GM12878 (cell line): ENCODE measurements around the gene SFN. TPM values are rescaled to one million over a fixed set of nuclear protein-coding genes. Genes with fewer than 3 reads are reported as not detected.

Experiments
- ATAC-seq: fragments of 200-7000 bp; cut with Tn5 transposase; 3 replicates; pipeline ENCODE4 v1.9.1; 2020; ENCODE audit warnings: mild to moderate bottlenecking, moderate library complexity
- BruUV-seq: library from RNA; stranded (reverse); fragments of 400-500 nt; replicated peaks from 2 replicates; lab custom pipeline; 2021; lab: Mats Ljungman, UMichigan
- CTCF ChIA-PET: fragments of 300-600 bp; sonication (Branson Sonifier 250); formaldehyde crosslinking; extraction: SDS; loops from one replicate; lab custom pipeline; 2021; ENCODE audit warnings: inconsistent platforms; lab: Yijun Ruan, JAX
- POLR2A ChIA-PET: fragments of 350-600 bp; formaldehyde crosslinking; extraction: SDS; loops from one replicate; lab custom pipeline; 2021; ENCODE audit warnings: inconsistent platforms; lab: Charles Lee
- RAD21 ChIA-PET: fragments of 300-600 bp; sonication (Branson Sonifier 250); formaldehyde crosslinking; loops from one replicate; lab custom pipeline; 2023; ENCODE audit warnings: antibody characterized with exemption; ENCODE audit not compliant: unreplicated experiment; lab: Charles Lee
- SMC1A ChIA-PET: fragments of 300-600 bp; sonication (Branson Sonifier 250); formaldehyde crosslinking; loops from one replicate; lab custom pipeline; 2023; ENCODE audit not compliant: unreplicated experiment, uncharacterized antibody; lab: Charles Lee
- DNase-seq: peaks from one replicate; pipeline ENCODE4 v3.0.0-alpha.2; 2011; ENCODE audit warnings: low read depth, low spot score
- FAIRE-seq: peaks from 3 replicates; lab custom pipeline; 2011; peaks lifted over from hg19 to GRCh38; lab: Jason Lieb, UNC
- H2AFZ ChIP-seq: 2 replicates; pipeline ENCODE4 v1.6.0; 2011; ENCODE audit warnings: low read depth, low read length, control low read depth; ENCODE audit not compliant: control insufficient read depth
- H3K27ac ChIP-seq: 2 replicates; pipeline ENCODE4 v1.5.1; 2011; ENCODE audit warnings: control low read depth; ENCODE audit not compliant: control insufficient read depth, insufficient read depth
- H3K27me3 ChIP-seq, 2 experiments: replicated peaks in 1 of 2; 2 replicates each; pipeline versions ENCODE4 v1.6.0 to v1.6.1; 2011; ENCODE audit warnings: low read length in 1 of 2; ENCODE audit not compliant: control insufficient read depth in 2 of 2, insufficient read depth in 2 of 2
- H3K36me3 ChIP-seq, 2 experiments: 2 replicates each; pipeline ENCODE4 v1.5.1; 2011; ENCODE audit warnings: low read length in 1 of 2; ENCODE audit not compliant: control insufficient read depth in 2 of 2, insufficient read depth in 2 of 2
- H3K4me1 ChIP-seq: 2 replicates; pipeline ENCODE4 v1.6.1; 2011; ENCODE audit warnings: mild to moderate bottlenecking, low read length, moderate library complexity, mixed read lengths; ENCODE audit not compliant: control insufficient read depth, insufficient read depth
- H3K4me2 ChIP-seq: 2 replicates; pipeline ENCODE4 v1.6.0; 2011; ENCODE audit warnings: control low read depth; ENCODE audit not compliant: control insufficient read depth, insufficient read depth
- H3K4me3 ChIP-seq: fragments of 200-600 bp; sonication (generic); 2 replicates; pipeline ENCODE4 v1.5.1; 2016
- H3K79me2 ChIP-seq: 2 replicates; pipeline ENCODE4 v1.6.0; 2011; ENCODE audit warnings: low read length; ENCODE audit not compliant: control insufficient read depth, insufficient read depth
- H3K9ac ChIP-seq: 2 replicates; pipeline ENCODE4 v1.8.0; 2011; ENCODE audit warnings: low read length, control low read depth, mixed read lengths; ENCODE audit not compliant: control insufficient read depth, insufficient read depth
- H3K9me3 ChIP-seq: replicated peaks from 3 replicates; pipeline ENCODE4 v1.5.1; 2011; ENCODE audit warnings: mild to moderate bottlenecking, low read length; ENCODE audit not compliant: control insufficient read depth, insufficient read depth
- H4K20me1 ChIP-seq: 2 replicates; pipeline ENCODE4 v1.6.0; 2011; ENCODE audit not compliant: control insufficient read depth, insufficient read depth
- BACH1 ChIP-seq: fragments of 450-650 bp; IDR thresholded peaks from 2 replicates; pipeline ENCODE4 v1.6.1; 2017; ENCODE audit warnings: mild to moderate bottlenecking, borderline replicate concordance
- IKZF2 ChIP-seq, 2 experiments: fragments of 450-650 bp; IDR thresholded peaks; 2 replicates each; pipeline ENCODE4 v1.6.1; 2017; ENCODE audit warnings: mild to moderate bottlenecking in 2 of 2, moderate library complexity in 2 of 2
- RFX5 ChIP-seq: IDR thresholded peaks from 2 replicates; pipeline ENCODE4 v1.6.1; 2011; ENCODE audit warnings: low read depth, low read length, improper control_type of control experiment
- WRNIP1 ChIP-seq: IDR thresholded peaks from 2 replicates; pipeline ENCODE4 v1.6.1; 2011; ENCODE audit warnings: low read depth, low read length, improper control_type of control experiment, borderline replicate concordance
- ZNF207 ChIP-seq: fragments of 450-650 bp; IDR thresholded peaks from 2 replicates; pipeline ENCODE4 v1.6.1; 2014; ENCODE audit warnings: antibody characterized with exemption, mild to moderate bottlenecking, borderline replicate concordance
- WGBS: methylation state at CpG from one replicate; pipeline ENCODE4 v1.1.6; 2016; ENCODE audit warnings: low lambda C conversion rate; ENCODE audit not compliant: insufficient replicate concordance, insufficient coverage; ENCODE audit errors: missing lambda C conversion rate; 5-methylcytosine and 5-hydroxymethylcytosine counted together
- in situ Hi-C: fragments of 300-500 bp; cut with MboI; formaldehyde crosslinking; loops from 9 replicates; pipeline ENCODE4 v1.14.3; 2018; ENCODE audit warnings: mixed read lengths
- intact Hi-C: fragments of 100-400 bp; cut with micrococcal nuclease; formaldehyde crosslinking; loops from one replicate; pipeline ENCODE4 v1.14.2; 2022; ENCODE audit not compliant: unreplicated experiment
- polyA plus RNA-seq, 11 experiments: library from polyadenylated mRNA; depleted of rRNA in 4 of 11; unstranded in 6 of 11; stranded (reverse) in 5 of 11; fragments of >200 nt; fragmentation: Nextera tagmentation in 4 of 11; fragmentation: Illumina TruSeq in 1 of 11; extraction: Ambion mirVana in 4 of 11; extraction: Trizol in 1 of 11; gene quantifications; 1 replicate in 1 of 11; 2 replicates in 10 of 11; pipeline versions ENCODE4 v1.2.1 to v1.2.3, GENCODE V29; 2011 to 2016; ENCODE audit warnings: inconsistent platforms in 2 of 11, missing spikeins in 2 of 11, low read depth in 1 of 11
- total RNA-seq, 4 experiments: library from RNA; depleted of rRNA in 3 of 4; stranded (reverse); fragments of >200 nt in 3 of 4; fragmentation: Illumina TruSeq in 1 of 4; extraction: Trizol in 1 of 4; gene quantifications; 2 replicates each; pipeline versions ENCODE4 v1.2.1 to v1.2.3, GENCODE V29; 2013 to 2021
- TF ChIP-seq, protein P1 (sequence below): fragments of 450-650 bp; IDR thresholded peaks from 2 replicates; pipeline ENCODE4 v1.6.1; 2016; ENCODE audit warnings: mild to moderate bottlenecking

The SFN gene
- total and polyA plus RNA-seq, 10 of the 15 experiments (the other 5 are each of a cell fraction or from before 2014, with no cell fraction given), result 0.19 to 2.9 (median 1.0) TPM

DNA sequence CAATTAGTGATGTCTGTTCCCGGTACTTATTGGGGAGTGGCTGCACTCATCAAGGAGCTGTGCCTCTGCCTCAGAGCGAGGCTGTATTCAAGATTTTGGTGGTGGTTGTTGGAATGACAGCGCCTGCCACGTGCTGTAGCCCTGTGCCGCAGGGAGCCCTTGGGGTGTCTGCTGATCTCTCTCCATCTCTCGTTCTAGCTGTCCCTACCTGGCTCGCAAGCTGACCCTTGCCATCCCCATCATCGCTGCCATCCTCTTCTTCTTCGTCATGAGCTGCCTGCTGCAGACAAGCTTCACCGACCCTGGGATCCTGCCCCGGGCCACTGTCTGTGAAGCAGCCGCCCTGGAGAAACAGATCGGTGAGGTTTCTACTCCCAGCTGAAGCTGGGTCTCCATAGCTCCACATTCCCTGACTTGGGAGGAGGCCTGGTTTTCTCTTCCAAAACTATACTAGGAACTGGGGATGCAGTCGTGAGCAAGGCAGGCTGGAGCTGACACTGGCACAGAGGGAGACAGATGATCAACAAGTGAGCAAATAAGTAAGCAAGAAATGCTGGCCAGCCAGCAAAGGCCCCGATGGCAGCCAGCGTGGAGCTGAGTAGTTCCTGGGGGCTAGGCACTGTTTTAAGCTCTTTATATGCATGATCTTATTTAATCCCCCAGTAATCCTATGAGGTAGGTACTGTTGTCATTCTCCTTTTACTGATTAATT is 30.5 kb upstream of the SFN start:
- no peaks in the 10 kb centered on the region for H3K27me3 ChIP-seq
- POLR2A ChIA-PET, result interaction anchor here (0.7 to 7.6 kb wide), 7 partner anchors 12 to 139 kb away, joined by 3 to 56 read pairs (median 4); no protein-coding TSS in a partner anchor
- H3K4me3 ChIP-seq, result 0 out of 2 replicates have a peak overlapping the region, but pooled peaks have one; percentile 46
- peak overlapping the region; percentile 39 for H3K4me2 ChIP-seq
- no TSS peak for BruUV-seq
- TF ChIP-seq ZNF207 (no peak), RFX5 (no peak), IKZF2 (IDR thresholded peaks at IDR 0.05) (no peak), WRNIP1 (no peak), BACH1 (no peak)
- TF ChIP-seq, protein P1, sequence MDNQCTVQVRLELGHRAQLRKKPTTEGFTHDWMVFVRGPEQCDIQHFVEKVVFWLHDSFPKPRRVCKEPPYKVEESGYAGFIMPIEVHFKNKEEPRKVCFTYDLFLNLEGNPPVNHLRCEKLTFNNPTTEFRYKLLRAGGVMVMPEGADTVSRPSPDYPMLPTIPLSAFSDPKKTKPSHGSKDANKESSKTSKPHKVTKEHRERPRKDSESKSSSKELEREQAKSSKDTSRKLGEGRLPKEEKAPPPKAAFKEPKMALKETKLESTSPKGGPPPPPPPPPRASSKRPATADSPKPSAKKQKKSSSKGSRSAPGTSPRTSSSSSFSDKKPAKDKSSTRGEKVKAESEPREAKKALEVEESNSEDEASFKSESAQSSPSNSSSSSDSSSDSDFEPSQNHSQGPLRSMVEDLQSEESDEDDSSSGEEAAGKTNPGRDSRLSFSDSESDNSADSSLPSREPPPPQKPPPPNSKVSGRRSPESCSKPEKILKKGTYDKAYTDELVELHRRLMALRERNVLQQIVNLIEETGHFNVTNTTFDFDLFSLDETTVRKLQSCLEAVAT, result peak; percentile 63
- no peaks in the 10 kb centered on the region for H4K20me1 ChIP-seq
- over 99% methylated on average over 16 of the region's 16 CpGs for WGBS
- no peak for FAIRE-seq
- peaks cover 35% of the 10 kb centered on the region for H3K4me1 ChIP-seq
- H3K79me2 ChIP-seq, result peaks cover 63% of the 10 kb centered on the region
- peak overlapping the region; percentile 99 for H3K27ac ChIP-seq
- ATAC-seq, result no peak
- CTCF ChIA-PET, result interaction anchor here (0.9 to 7.7 kb wide), 16 partner anchors 11 to 250 kb away, joined by 3 to 117 read pairs (median 4); partner anchors contain the start of genes GPN2 and PIGV
- no peak for DNase-seq
- SMC1A ChIA-PET, result interaction anchor here (0.9 to 7.2 kb wide), 8 partner anchors 9 to 225 kb away, joined by 3 to 57 read pairs (median 8); partner anchors contain the start of gene PIGV
- H3K9me3 ChIP-seq, result no peaks in the 10 kb centered on the region
- RAD21 ChIA-PET, result interaction anchor here (0.5 to 3.6 kb wide), 10 partner anchors 12 to 230 kb away, joined by 3 to 26 read pairs (median 7); no protein-coding TSS in a partner anchor
- peaks cover 5 to 29% of the 10 kb centered on the region in 2 experiments for H3K36me3 ChIP-seq
- H2AFZ ChIP-seq, result no peak overlapping the region
- intact Hi-C loops, result loop anchor here (2.0 kb wide), 1 partner anchor 22 kb away; no protein-coding TSS in a partner anchor
- in situ Hi-C loops, result no loop called here
- no peak overlapping the region; the same call in 1 of the 2 replicates for H3K9ac ChIP-seq
